Measurements from ENCODE around the gene VRTN. TPM values are rescaled to one million over a fixed set of nuclear protein-coding genes. Genes with fewer than 3 reads are reported as not detected.

The VRTN gene
- polyA plus RNA-seq, 1 donor from 2014 or later = not detected

GRCh38 chr14:74362361-74362915 lies 14.2 kb downstream of the VRTN start:
- no peak overlapping the region for H2AFZ ChIP-seq (ENCODE audit: low read depth, low read length)
- no peak overlapping the region for H3K4me3 ChIP-seq (ENCODE audit: low read length)
- H3K9me2 ChIP-seq (ENCODE audit: insufficient read depth, low read length) = no peaks in the 10 kb centered on the region
- no peaks in the 10 kb centered on the region for H3K27me3 ChIP-seq (ENCODE audit: insufficient read depth, low read depth, low read length)
- H3K36me3 ChIP-seq (ENCODE audit: insufficient read depth, low read length) = no peaks in the 10 kb centered on the region
- no peak overlapping the region for H3K27ac ChIP-seq (ENCODE audit: low read length)
- H3K79me2 ChIP-seq (replicated peaks; ENCODE audit: insufficient read depth, low read length) = no peaks in the 10 kb centered on the region
- no peak overlapping the region for H3K4me2 ChIP-seq (ENCODE audit: low read length)
- H3K9me3 ChIP-seq (ENCODE audit: low read length) = no peaks in the 10 kb centered on the region
- peak; percentile 96 for TF ChIP-seq RAD21 (conservative IDR thresholded peaks at IDR 0.05)
- TF ChIP-seq EZH2 (IDR thresholded peaks at IDR 0.05; ENCODE audit: borderline replicate concordance, insufficient read depth, low read length, poor library complexity, severe bottlenecking) = no peak
- peak; percentile 34 for TF ChIP-seq MXI1 (conservative IDR thresholded peaks at IDR 0.05; ENCODE audit: poor library complexity, severe bottlenecking)
- peak; percentile 12 for TF ChIP-seq EP300 (conservative IDR thresholded peaks at IDR 0.05; ENCODE audit: poor library complexity, severe bottlenecking)
- TF ChIP-seq REST (IDR thresholded peaks at IDR 0.05; ENCODE audit: borderline replicate concordance) = no peak
- TF ChIP-seq TAF1 (IDR thresholded peaks at IDR 0.05; ENCODE audit: low read depth) = no peak
- peak; percentile 95 for TF ChIP-seq CTCF (IDR thresholded peaks at IDR 0.05; ENCODE audit: poor library complexity, severe bottlenecking)
- TF ChIP-seq SMC3 (conservative IDR thresholded peaks at IDR 0.05; ENCODE audit: poor library complexity) = peak; percentile 99
- no peak for TF ChIP-seq POLR2AphosphoS5 (IDR thresholded peaks at IDR 0.05)
- H4K20me1 ChIP-seq (ENCODE audit: insufficient read depth) = no peaks in the 10 kb centered on the region
- H3F3A ChIP-seq (ENCODE audit: insufficient read depth, low read length, poor library complexity, severe bottlenecking) = no peaks in the 10 kb centered on the region
- no peak overlapping the region for H3K9ac ChIP-seq (ENCODE audit: low read length)

- no peak overlapping the region for H3K27ac ChIP-seq (ENCODE audit: low read length)
- no peaks in the 10 kb centered on the region for H4K20me1 ChIP-seq (ENCODE audit: insufficient read depth)
- no peak overlapping the region for H3K4me2 ChIP-seq (ENCODE audit: low read length)
- TF ChIP-seq REST (IDR thresholded peaks at IDR 0.05; ENCODE audit: borderline replicate concordance) (no peak), CTCF (IDR thresholded peaks at IDR 0.05; ENCODE audit: poor library complexity, severe bottlenecking) (no peak), EZH2 (IDR thresholded peaks at IDR 0.05; ENCODE audit: borderline replicate concordance, insufficient read depth, low read length, poor library complexity, severe bottlenecking) (no peak), EP300 (conservative IDR thresholded peaks at IDR 0.05; ENCODE audit: poor library complexity, severe bottlenecking) (no peak), SMC3 (conservative IDR thresholded peaks at IDR 0.05; ENCODE audit: poor library complexity) (no peak), MXI1 (conservative IDR thresholded peaks at IDR 0.05; ENCODE audit: poor library complexity, severe bottlenecking) (no peak), TAF1 (IDR thresholded peaks at IDR 0.05; ENCODE audit: low read depth) (no peak), RAD21 (conservative IDR thresholded peaks at IDR 0.05) (no peak), POLR2AphosphoS5 (IDR thresholded peaks at IDR 0.05) (no peak)
- H3K9ac ChIP-seq (ENCODE audit: low read length) = no peak overlapping the region
- H3K9me2 ChIP-seq (ENCODE audit: insufficient read depth, low read length) = no peaks in the 10 kb centered on the region
- no peak overlapping the region for H2AFZ ChIP-seq (ENCODE audit: low read depth, low read length)
- H3K36me3 ChIP-seq (ENCODE audit: insufficient read depth, low read length) = no peaks in the 10 kb centered on the region
- no peaks in the 10 kb centered on the region for H3F3A ChIP-seq (ENCODE audit: insufficient read depth, low read length, poor library complexity, severe bottlenecking)
- no peaks in the 10 kb centered on the region for H3K79me2 ChIP-seq (replicated peaks; ENCODE audit: insufficient read depth, low read length)
- H3K4me3 ChIP-seq (ENCODE audit: low read length) = no peak overlapping the region
- H3K27me3 ChIP-seq (ENCODE audit: insufficient read depth, low read depth, low read length) = no peaks in the 10 kb centered on the region
- H3K9me3 ChIP-seq (ENCODE audit: low read length) = no peaks in the 10 kb centered on the region
Observed at GRCh38 chr14:74364271-74364880, 16.1 kb downstream of the VRTN start.
